GM19395 (cell line): ENCODE data around the gene RPL13.
"Not testable (repeated sequence)": the region's sequence is repeated elsewhere in the genome, so short reads cannot be mapped to it uniquely, and the experiment has no call there.

Experiments used
- ATAC-seq: cut with Tn5 transposase; IDR thresholded peaks from one replicate; pipeline ENCODE4 v1.9.1; 2021; ENCODE audit warnings: mild to moderate bottlenecking, moderate library complexity; ENCODE audit not compliant: unreplicated experiment

Gene RPL13

DNA sequence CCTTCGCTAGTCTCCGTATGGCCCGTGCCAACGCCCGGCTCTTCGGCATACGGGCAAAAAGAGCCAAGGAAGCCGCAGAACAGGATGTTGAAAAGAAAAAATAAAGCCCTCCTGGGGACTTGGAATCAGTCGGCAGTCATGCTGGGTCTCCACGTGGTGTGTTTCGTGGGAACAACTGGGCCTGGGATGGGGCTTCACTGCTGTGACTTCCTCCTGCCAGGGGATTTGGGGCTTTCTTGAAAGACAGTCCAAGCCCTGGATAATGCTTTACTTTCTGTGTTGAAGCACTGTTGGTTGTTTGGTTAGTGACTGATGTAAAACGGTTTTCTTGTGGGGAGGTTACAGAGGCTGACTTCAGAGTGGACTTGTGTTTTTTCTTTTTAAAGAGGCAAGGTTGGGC lies 2.5 kb downstream of the RPL13 start:
- ATAC-seq, result no peak

DNA sequence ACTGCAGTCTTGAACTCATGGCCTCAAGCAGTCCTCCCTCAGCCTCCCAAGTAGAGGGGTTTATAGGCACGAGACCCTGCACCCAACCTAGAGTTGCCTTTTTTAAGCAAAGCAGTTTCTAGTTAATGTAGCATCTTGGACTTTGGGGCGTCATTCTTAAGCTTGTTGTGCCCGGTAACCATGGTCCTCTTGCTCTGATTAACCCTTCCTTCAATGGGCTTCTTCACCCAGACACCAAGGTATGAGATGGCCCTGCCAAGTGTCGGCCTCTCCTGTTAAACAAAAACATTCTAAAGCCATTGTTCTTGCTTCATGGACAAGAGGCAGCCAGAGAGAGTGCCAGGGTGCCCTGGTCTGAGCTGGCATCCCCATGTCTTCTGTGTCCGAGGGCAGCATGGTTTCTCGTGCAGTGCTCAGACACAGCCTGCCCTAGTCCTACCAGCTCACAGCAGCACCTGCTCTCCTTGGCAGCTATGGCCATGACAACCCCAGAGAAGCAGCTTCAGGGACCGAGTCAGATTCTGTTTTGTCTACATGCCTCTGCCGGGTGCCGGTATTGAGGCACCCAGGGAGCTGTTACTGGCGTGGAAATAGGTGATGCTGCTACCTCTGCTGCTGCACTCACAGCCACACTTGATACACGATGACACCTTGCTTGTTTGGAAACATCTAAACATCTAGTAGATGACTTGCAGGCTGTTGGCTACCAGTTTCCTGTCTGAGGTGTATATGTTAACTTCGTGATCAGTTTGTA lies 3.3 kb downstream of the RPL13 start:
- no peak for ATAC-seq

DNA sequence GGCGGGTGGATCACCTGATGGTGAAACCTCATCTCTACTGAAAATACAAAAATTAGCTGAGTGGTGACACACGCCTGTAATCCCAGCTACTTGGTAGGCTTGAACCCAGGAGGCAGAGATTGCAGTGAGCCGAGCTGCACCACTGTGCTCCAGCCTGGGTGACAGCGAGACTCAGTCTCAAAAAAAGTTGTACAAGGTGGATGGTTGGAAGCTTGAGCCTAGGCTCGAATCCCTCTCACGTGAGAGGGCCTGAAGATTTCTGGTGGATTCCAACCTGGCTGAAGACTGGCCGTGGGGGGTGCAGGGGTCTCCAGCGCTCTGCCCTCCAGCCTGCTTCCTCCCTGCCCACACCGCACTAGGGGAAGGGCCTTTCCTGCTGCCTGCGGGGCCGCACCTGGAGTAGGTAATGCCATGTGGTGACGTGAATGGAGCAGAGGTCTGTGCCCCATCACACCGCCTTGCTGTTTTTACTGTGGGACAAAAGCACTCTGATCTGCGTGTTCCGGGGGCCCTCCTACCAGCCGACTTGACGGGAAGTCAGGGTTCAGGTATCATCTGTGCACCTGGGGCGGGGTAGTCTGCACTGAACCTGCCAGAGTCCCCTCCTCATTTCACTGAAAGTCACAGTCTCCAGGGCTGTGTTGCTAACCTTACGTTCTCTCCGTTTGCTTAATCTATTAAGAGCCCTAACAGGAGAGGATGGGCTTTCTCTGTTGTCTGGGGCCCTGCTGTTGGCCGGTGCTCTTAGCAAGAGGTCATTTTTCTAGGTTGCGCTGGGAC lies 4.2 kb downstream of the RPL13 start:
- ATAC-seq, result no peak

DNA sequence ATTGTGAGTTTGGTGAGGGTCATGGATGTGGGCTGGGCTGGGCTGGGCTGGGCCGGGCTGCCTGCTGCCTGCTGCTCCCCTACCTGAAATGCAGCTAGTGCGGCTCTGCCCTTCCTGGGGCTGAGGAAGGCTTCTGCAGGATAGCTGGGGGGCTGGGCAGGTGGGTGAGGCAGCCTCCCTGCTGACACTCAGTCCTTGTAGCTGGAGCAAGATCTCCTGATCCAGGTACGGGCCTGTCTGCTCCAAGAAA lies 4.7 kb downstream of the RPL13 start:
- no peak for ATAC-seq

DNA sequence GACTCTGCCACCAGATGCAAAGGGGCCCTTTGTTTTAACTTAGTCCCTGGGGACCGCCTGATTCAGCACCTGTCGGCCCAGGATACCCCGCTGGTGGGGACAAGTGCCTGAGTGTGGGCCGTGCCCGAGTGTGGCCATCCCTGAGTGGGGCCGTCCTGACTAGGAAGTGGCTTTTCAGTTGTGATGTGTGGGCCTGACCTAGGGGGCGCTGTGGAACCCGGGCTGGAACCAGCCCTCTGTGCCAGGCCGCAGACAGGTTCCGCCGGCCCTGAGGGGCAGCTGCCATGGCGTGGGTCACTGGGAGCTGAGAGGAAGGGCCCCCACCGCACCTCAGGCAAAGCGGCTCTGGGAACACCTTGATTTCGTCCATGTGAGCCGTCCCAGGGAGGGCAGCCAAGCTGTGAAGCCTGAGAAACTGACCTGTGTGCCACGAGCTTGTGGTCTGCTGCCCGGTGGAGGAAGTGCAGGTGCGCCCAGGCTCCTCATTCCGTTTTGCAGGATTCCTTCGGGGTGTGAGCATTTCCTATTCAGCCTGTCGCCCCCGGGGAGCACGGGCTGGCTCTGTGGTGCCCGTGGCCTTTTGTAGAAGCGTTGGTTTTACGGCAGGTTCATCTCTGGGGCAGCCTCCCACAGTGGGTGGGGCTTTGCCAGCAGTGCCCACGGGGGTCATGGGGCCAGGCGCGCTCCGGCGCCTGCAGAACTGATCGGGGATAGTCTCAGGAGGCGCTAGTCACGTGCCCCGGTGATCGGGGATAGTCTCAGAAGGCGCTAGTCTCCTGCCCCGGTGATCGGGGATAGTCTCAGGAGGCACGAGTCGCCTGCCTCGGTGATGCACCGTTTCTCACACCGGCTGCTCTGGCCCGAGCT lies 5.3 kb downstream of the RPL13 start:
- ATAC-seq, result no peak

DNA sequence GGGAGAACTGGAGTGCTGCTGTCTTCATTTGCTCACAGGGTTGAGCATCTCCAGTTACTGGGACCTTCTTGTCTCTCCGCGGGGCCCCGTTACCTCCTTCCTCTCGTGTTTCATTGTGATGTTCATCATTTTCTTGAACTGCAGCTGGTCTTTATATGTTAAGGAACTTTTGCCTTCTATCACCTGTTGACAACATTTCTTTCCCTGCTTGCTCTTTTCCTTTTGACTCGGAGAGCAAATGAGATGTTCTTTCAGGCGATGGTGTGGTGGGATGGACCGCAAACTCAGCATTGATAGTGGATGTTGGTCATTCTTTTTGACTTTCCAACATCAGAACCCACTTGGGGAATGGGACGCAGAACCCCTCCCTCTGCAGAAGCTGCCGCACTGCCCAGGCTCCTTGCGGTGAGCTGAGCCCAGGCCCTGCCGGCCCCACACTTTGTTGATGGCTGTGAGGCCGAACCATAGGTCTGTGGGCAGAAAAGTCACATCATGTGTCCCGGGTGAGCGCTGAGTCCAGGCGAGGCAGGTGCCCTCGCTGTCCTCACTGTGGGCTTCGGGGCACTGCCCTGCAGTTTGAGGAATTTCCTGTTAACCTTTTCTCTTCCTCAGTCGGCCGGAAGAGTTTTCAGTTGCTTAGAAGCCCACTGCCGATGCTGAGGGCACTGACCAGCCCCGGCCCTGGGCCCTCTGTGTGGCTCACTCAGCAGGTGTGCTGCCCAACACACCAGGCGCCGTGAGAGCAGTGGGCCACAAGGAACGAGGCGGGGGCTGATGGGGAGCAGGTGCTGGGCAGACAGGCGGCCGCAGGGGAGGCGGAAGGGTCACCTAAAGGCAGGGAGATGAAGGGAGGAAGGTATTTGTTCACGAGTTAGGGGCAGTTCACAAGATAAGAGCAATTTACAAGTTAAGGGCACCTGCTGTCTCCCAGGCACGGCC lies 7.4 kb downstream of the RPL13 start:
- ATAC-seq, result no peak

DNA sequence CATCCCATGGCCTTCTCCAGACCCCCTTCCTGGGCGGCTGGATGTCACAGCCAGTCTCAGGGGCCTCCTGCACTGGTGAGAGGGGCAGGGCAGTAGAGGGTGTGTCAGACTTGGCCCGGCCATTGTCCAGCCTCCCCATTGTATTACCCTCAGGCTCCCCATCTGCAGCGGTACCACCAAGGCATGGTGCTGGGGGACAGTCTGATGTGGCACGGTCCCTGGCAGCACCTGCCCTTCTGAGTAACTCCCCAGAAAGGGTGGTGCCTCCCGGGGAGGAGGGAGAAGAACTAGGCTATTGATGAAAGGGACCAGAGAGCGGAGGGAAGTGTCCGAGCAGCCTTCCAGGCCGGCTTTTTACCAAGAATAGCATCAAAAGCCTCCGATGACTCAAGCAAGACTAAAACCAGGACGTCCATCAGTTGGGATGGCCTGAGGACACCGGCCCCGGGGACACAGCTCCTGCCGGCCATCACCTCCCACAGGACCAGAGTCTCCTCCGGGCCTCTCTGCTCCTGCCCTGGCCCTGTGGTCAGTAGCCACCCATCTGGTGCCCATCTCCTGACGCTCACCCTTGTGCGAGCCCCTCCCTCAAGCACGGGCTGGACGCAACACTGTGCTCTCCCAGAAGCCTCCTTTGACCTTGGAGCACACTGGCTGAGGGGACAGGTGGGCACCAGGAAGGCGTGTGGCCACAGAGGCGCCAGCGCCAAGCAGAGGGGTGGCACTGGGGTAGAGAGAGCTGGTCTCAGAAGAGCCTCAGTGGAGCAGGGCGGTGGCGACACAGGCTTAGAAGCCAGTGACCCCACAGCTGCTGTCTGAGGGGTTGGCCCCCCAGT lies 9.2 kb downstream of the RPL13 start:
- no peak for ATAC-seq

DNA sequence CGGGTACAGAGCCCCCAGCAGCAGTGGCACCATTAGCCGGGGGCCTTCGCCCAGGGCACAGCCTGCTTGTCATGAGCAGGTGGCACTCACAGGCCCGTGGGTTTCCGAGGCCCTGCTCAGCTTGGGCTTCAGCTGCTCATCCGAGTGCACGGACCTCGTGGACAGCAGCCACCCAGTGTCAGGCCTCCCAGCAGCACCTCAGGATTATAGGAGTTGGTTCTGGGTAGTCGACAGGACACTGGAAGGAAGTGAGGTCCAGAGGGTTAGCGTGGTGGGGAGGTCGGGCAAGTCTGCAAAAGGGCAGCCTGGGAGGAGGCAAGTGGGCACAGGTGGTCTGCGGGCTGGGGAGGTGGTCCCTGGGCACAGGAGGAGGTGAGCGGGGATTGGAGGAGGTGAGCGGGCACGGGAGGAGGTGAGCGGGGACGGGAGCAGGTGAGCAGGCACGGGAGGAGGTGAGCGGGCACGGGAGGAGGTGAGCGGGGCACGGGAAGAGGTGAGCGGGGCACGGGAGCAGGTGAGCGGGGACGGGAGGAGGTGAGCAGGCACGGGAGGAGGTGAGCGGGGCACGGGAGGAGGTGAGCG lies 10.0 kb downstream of the RPL13 start:
- ATAC-seq, result no peak

DNA sequence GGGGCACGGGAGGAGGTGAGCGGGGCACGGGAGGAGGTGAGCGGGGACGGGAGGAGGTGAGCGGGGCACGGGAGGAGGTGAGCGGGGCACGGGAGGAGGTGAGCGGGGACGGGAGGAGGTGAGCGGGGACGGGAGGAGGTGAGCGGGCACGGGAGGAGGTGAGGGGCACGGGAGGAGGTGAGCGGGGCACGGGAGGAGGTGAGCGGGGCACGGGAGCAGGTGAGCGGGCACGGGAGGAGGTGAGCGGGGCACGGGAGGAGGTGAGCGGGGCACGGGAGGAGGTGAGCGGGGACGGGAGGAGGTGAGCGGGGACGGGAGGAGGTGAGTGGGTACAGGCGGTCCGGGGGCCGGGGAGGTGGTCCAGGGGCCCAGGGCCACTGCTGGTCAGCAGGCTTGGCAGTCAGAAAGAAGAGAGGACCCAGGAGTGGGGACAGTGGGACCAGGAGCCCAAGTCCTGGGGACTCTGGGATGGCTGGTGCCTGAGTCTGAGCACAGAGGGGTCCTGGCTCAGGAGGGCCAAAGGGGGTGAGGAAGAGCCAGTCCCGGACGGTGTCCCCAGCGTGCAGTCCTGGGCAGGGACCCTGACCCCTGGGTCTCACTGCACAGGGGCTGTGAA lies 10.6 kb downstream of the RPL13 start:
- not testable (repeated sequence) for ATAC-seq

DNA sequence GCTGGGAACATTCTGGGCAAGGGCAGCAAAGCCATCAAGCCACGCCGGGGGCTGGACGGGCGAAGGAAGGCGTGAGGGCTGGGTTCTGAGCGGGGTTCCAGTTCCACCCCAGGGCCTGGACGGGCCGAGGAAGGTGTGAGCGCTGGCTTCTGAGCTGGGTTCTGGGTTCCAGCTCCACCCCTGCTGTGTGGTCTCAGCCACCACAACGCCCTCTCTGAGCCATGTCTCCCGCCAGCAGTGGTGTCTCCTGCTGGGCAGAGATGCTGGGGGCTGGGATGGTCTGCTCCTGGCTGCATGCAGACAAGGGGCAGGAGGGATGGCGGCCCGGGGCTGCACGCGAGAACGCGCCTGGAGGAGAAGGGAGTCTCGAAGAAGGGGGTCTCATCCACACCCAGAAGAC lies 11.2 kb downstream of the RPL13 start:
- no peak for ATAC-seq

DNA sequence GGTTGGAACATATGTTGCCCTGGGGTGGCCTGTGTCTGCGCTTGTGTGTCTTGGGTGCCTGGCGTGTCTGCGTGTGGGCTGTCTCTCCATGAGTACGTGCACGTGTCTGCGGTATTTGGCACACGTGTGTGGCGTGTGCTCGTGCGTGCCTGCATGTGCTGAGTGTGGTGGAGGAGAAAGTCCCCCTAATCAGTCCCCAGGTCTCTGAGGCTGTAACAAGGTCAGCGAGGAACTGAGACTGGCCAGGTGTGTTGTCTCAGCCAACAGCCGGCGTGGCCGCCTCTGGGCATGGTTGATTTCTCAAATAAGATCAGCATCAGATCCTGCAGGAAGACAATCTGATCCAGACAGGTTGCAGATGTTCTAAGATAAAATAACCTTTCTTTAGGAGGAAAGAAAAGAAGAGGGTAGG lies 11.6 kb downstream of the RPL13 start:
- no peak for ATAC-seq

DNA sequence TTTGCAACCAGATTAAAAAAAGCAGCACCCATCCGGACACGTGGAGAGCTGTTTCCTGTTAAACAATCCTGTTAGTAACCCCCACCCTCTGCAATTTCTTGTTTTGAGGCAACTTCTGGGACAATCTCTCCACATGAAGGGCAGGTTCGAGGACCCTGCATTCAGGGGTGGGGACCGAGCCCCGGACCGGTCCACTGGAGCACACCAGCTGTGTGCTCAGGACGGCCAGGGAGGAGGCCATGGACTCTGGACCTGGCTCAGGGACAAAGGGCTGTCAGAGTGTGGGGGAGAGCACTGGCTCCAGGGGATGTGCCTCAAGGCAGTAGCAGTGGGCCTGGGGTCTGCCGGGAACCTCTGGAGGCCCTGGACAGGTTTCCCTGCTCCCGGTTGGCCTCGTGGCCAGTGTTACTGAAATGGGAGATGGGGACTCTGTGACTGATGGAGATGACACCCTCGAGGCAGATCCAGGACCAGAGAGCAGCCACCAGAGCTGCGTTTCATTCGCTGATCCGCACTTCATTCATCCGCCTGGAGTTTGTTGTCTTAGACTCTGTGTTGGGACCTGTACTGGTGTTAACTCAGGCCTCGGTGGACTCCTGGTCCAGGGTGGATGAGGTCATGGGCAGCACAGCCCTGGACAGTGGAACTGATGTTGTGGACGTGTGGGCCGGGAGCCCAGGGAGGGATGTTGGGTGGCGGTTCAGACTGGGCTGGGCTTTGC lies 12.2 kb downstream of the RPL13 start:
- no peak for ATAC-seq

DNA sequence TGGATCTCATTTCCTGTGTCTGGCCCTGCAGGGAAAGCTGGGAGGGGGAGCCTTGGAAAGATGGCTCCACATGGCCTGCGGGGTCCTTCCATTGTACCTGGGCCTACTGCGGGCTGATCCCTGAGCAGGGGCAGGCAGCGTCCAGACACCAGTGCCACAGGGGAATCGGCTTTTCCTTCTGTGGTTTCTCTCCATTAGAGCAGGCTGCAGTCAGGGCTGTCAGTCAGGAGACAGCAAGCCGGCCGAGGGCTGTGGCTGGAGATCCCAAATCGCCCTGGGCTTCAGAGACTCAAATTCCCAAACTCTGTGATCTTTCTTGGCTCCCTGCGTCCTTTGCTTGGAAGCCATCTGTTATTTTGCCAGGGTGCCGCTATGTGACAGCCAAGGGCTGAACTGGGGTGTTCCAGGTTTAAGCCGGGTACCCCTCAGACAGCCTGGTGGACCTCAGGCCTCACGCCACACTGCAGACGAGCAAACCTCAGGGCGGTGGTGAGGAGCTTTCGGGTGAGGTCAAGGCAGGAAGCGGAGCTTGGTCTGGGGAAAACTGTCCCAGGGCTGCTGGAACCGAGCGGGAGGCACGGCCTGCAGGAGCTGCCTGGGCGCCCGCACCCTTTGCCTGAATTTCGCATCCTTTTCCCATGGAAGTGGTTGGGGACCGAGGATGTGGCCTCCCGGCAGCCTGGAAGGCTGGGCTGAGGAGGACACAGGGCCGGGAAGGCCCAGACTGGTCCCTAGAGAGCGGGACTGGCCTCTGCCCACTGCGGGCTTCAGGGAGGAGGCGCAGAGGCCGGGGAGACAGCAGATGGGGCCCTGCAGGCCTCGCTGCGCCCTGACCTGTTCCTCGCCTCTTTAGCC lies 13.6 kb downstream of the RPL13 start:
- no peak for ATAC-seq

DNA sequence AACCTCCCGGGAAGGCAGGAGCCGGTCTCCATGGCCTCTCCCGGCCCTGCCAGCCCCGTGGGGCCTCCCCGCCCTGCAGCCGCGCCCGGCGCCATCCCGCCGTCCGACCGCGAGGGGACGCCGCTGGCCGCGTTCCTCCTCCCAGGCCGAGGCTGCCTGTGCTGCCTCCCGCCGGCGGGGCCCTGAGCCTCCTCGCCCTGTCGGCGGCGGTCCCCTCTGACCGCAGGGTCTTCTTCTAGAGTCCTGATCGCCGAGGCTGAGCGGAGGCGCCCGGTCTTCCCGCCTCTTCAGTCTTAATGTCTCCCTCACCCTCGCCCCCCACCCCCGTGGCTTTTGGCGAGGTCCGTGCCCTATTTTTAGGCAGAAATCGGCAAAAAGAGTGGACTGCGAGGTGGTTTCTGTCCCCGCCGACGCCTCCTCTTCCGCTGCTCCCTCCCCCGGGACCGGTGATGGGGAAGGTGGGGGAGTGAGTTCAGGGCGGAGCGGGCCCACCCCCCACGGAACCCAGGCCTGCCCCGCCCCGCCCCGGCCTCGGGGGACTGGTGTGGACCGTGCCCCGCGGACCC lies 14.3 kb downstream of the RPL13 start:
- ATAC-seq, result no peak

DNA sequence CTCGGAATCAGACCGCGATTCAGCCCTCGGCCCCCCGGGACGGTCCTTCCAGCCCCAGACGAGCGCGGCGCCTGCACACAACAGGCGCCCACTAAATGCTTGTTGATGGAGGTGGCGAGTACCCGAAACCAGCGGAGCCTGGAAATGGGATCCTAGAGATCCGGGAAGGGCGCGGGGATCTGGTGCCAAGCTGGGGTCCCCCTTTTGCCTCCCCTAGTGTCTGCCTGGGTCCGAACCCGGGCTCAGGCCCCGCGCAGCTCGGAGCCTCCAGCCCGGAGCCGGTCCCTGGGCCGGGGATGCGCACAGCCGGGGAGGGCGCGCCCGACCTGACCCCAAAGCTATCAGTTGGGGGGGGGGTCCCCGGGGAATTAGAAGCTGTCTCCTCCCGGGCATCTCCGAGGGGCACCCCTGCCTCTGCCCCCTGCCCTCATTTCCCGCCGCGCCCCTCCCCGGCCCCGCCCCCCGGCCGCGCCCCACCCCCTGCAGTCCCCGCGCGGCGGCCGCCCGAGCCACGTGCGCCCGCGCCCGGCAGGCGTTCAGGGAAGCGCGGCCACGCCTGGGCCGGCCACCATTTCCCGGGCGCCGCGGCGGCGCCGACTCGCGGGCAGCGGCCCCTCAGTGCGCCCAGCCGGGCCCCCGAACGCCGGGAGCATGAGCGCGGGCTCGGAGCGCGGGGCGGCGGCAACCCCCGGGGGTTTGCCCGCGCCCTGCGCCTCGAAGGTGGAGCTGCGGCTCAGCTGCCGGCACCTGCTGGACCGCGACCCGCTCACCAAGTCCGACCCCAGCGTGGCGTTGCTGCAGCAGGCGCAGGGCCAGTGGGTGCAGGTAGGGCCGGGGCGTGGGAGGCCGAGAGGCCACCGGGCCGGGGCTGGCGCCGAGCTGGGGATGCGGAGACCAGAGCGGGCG lies 15.0 kb downstream of the RPL13 start, which contains the start of gene CPNE7:
Gene CPNE7, plus strand, starts transcription at position 512 of the 906 bp plus-strand sequence. Its CDS starts 140 bp downstream, at position 652.
- ATAC-seq, result no peak
